Measurements from ENCODE around the gene C2CD4D. TPM values are rescaled to one million over a fixed set of nuclear protein-coding genes. Genes with fewer than 3 reads are reported as not detected.

Gene C2CD4D
- polyA plus RNA-seq, 1 donor from 2014 or later = not detected

GRCh38 chr1:151809290-151809984 lies 30.2 kb downstream of the C2CD4D start:
- TF ChIP-seq POLR2AphosphoS5 (IDR thresholded peaks at IDR 0.05) = no peak
- TF ChIP-seq SMC3 (conservative IDR thresholded peaks at IDR 0.05; ENCODE audit: poor library complexity) = no peak
- no peak for TF ChIP-seq MXI1 (conservative IDR thresholded peaks at IDR 0.05; ENCODE audit: poor library complexity, severe bottlenecking)
- no peak for TF ChIP-seq REST (IDR thresholded peaks at IDR 0.05; ENCODE audit: borderline replicate concordance)
- no peak for TF ChIP-seq TAF1 (IDR thresholded peaks at IDR 0.05; ENCODE audit: low read depth)
- no peak for TF ChIP-seq EP300 (conservative IDR thresholded peaks at IDR 0.05; ENCODE audit: poor library complexity, severe bottlenecking)
- no peak for TF ChIP-seq CTCF (IDR thresholded peaks at IDR 0.05; ENCODE audit: poor library complexity, severe bottlenecking)
- TF ChIP-seq RAD21 (conservative IDR thresholded peaks at IDR 0.05) = no peak
- TF ChIP-seq EZH2 (IDR thresholded peaks at IDR 0.05; ENCODE audit: borderline replicate concordance, insufficient read depth, low read length, poor library complexity, severe bottlenecking) = no peak
- no peaks in the 10 kb centered on the region for H3K27me3 ChIP-seq (ENCODE audit: insufficient read depth, low read depth, low read length)
- no peaks in the 10 kb centered on the region for H3F3A ChIP-seq (ENCODE audit: insufficient read depth, low read length, poor library complexity, severe bottlenecking)
- H3K9me3 ChIP-seq (ENCODE audit: low read length) = no peaks in the 10 kb centered on the region
- H3K4me3 ChIP-seq (ENCODE audit: low read length) = no peak overlapping the region
- no peak overlapping the region for H3K9ac ChIP-seq (ENCODE audit: low read length)
- no peak overlapping the region for H3K4me2 ChIP-seq (ENCODE audit: low read length)
- H3K9me2 ChIP-seq (ENCODE audit: insufficient read depth, low read length) = no peaks in the 10 kb centered on the region
- H3K27ac ChIP-seq (ENCODE audit: low read length) = peak overlapping the region; percentile 37
- H3K79me2 ChIP-seq (replicated peaks; ENCODE audit: insufficient read depth, low read length) = no peaks in the 10 kb centered on the region
- H4K20me1 ChIP-seq (ENCODE audit: insufficient read depth) = no peaks in the 10 kb centered on the region
- no peak overlapping the region for H2AFZ ChIP-seq (ENCODE audit: low read depth, low read length)
- H3K36me3 ChIP-seq (ENCODE audit: insufficient read depth, low read length) = no peaks in the 10 kb centered on the region

- no peak overlapping the region for H3K4me2 ChIP-seq (ENCODE audit: low read length)
- H3K9ac ChIP-seq (ENCODE audit: low read length) = no peak overlapping the region
- no peak for TF ChIP-seq EP300 (conservative IDR thresholded peaks at IDR 0.05; ENCODE audit: poor library complexity, severe bottlenecking)
- no peaks in the 10 kb centered on the region for H3K9me2 ChIP-seq (ENCODE audit: insufficient read depth, low read length)
- H3K9me3 ChIP-seq (ENCODE audit: low read length) = no peaks in the 10 kb centered on the region
- no peaks in the 10 kb centered on the region for H3K27me3 ChIP-seq (ENCODE audit: insufficient read depth, low read depth, low read length)
- H3K4me3 ChIP-seq (ENCODE audit: low read length) = no peak overlapping the region
- H2AFZ ChIP-seq (ENCODE audit: low read depth, low read length) = no peak overlapping the region
- no peaks in the 10 kb centered on the region for H3F3A ChIP-seq (ENCODE audit: insufficient read depth, low read length, poor library complexity, severe bottlenecking)
- no peaks in the 10 kb centered on the region for H3K36me3 ChIP-seq (ENCODE audit: insufficient read depth, low read length)
- no peak overlapping the region for H3K27ac ChIP-seq (ENCODE audit: low read length)
- H4K20me1 ChIP-seq (ENCODE audit: insufficient read depth) = no peaks in the 10 kb centered on the region
- H3K79me2 ChIP-seq (replicated peaks; ENCODE audit: insufficient read depth, low read length) = no peaks in the 10 kb centered on the region
Measured at GRCh38 chr1:151807766-151808165, 31.9 kb downstream of the C2CD4D start.
